BLaER1 (cell line): Measurements from ENCODE around the gene TAPT1.

Source experiments
- H3K27ac ChIP-seq: shearing (Covaris generic); formaldehyde crosslinking; 2 replicates; pipeline ENCODE4 v1.8.1; 2022
- H3K27me3 ChIP-seq: shearing (Covaris generic); formaldehyde crosslinking; 2 replicates; pipeline ENCODE4 v1.8.1; 2022
- H3K36me3 ChIP-seq: shearing (Covaris generic); formaldehyde crosslinking; 2 replicates; pipeline ENCODE4 v1.8.1; 2022
- H3K4me1 ChIP-seq: shearing (Covaris generic); formaldehyde crosslinking; 2 replicates; pipeline ENCODE4 v1.8.1; 2022
- H3K4me2 ChIP-seq: shearing (Covaris generic); formaldehyde crosslinking; 2 replicates; pipeline ENCODE4 v1.8.1; 2022
- H3K4me3 ChIP-seq: shearing (Covaris generic); formaldehyde crosslinking; 2 replicates; pipeline ENCODE4 v1.8.1; 2022
- H3K9ac ChIP-seq: shearing (Covaris generic); formaldehyde crosslinking; 2 replicates; pipeline ENCODE4 v1.8.1; 2022
- H3K9me3 ChIP-seq: shearing (Covaris generic); formaldehyde crosslinking; 2 replicates; pipeline ENCODE4 v1.8.1; 2022
- H4K20me1 ChIP-seq: shearing (Covaris generic); formaldehyde crosslinking; 2 replicates; pipeline ENCODE4 v1.8.1; 2022
- Cebpa-rat ChIP-seq: shearing (Covaris generic); IDR thresholded peaks from 2 replicates; pipeline ENCODE4 v1.8.1; 2022

Gene TAPT1

DNA sequence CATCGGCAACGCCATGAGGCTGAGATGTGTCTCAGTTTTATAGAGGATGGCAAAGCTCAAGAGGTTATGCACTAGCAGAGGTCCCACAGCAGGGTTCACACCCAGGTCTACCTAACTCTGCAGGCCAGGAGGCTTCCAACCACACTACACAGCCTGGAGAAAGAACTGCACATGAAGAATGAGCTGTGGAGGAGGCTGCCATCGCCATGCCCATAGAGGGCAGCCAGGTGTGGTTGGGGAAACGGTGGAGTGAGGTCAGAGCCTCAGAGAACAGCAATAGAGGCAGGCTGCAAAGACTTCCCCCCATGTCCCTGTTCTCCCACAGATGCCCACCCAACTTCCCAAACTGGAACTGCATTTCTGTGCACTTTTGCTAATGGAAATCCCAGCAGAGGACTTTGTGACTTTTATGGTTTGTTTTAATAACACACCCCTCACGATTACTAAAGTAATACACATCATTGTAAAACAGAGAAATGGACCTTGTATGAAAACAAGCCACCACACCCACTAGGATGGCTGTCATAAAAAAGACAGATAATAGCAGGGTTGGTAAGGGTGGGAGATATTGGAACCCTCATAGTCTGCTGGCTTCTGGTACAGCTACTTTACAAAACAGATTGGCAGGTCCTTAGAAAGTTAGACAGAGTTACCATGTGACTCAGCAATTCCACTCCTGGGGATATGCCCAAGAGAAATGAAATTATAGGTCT is 83.5 kb downstream of the TAPT1 start:
- H3K27ac ChIP-seq, result no peak overlapping the region
- H3K4me3 ChIP-seq, result no peak overlapping the region
- no peaks in the 10 kb centered on the region for H3K27me3 ChIP-seq
- no peaks in the 10 kb centered on the region for H3K36me3 ChIP-seq
- no peaks in the 10 kb centered on the region for H3K4me1 ChIP-seq
- peaks cover 52% of the 10 kb centered on the region for H3K9me3 ChIP-seq
- no peak overlapping the region for H3K9ac ChIP-seq
- no peak for TF ChIP-seq Cebpa-rat
- H4K20me1 ChIP-seq, result no peaks in the 10 kb centered on the region
- H3K4me2 ChIP-seq, result no peak overlapping the region

DNA sequence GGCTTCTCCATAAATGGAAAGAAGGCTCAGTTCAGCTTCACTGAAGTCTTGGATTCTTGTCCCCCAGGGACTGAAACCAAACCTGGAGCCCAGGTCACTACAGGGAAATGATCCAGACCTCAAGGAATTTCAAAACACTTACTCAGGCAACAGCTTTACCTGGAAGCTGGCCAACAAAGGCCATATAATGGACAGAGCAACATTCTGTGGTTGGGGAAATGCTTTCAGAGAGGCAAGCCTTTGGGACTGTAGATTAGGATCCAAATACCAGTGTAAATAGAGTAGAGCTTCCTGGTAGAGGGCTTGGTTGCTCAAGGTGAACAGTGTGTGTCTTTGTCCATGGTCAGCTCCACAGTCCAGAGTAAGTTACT is 85.4 kb downstream of the TAPT1 start:
- Histone ChIP-seq H3K4me1 (no peaks in the 10 kb centered on the region), H3K27me3 (no peaks in the 10 kb centered on the region), H3K9me3 (peaks cover 45% of the 10 kb centered on the region), H3K4me2 (no peak overlapping the region), H3K27ac (no peak overlapping the region), H3K36me3 (no peaks in the 10 kb centered on the region), H4K20me1 (no peaks in the 10 kb centered on the region), H3K4me3 (no peak overlapping the region), H3K9ac (no peak overlapping the region)
- TF ChIP-seq Cebpa-rat, result no peak

DNA sequence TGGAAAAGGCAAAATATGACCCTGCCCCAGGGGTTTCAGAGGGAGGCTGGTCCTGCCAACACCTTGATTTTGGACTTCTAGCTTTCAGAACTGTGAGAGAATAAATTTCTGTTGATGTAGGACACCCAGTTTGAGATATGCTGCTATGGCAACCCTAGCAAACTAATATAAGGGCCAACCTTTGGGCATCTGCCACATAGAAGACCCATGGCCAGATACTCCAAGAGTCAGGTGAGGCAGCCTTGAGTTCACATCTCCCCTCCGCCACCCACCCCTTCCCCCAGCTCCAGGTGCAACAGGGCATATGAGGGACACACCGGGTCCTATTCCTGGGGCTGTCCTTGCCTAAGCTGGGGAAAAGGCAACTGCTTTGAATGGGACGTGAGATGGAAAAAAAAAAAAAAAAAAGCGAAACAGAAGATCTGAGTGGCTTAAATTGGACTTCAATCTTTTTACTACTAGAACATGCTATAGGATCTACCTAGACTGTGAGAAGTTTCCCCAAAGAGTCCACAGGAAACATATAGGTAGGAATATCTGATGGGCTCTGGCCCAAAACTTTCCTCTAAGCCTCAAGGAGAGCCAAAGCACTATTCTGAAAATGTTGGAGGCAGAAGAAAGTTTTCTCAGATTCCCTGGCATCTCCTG is 85.9 kb downstream of the TAPT1 start:
- Histone ChIP-seq H3K27ac (no peak overlapping the region), H3K4me3 (no peak overlapping the region), H3K36me3 (no peaks in the 10 kb centered on the region), H4K20me1 (no peaks in the 10 kb centered on the region), H3K9ac (no peak overlapping the region), H3K9me3 (peaks cover 45% of the 10 kb centered on the region), H3K27me3 (no peaks in the 10 kb centered on the region), H3K4me1 (no peaks in the 10 kb centered on the region), H3K4me2 (no peak overlapping the region)
- no peak for TF ChIP-seq Cebpa-rat

DNA sequence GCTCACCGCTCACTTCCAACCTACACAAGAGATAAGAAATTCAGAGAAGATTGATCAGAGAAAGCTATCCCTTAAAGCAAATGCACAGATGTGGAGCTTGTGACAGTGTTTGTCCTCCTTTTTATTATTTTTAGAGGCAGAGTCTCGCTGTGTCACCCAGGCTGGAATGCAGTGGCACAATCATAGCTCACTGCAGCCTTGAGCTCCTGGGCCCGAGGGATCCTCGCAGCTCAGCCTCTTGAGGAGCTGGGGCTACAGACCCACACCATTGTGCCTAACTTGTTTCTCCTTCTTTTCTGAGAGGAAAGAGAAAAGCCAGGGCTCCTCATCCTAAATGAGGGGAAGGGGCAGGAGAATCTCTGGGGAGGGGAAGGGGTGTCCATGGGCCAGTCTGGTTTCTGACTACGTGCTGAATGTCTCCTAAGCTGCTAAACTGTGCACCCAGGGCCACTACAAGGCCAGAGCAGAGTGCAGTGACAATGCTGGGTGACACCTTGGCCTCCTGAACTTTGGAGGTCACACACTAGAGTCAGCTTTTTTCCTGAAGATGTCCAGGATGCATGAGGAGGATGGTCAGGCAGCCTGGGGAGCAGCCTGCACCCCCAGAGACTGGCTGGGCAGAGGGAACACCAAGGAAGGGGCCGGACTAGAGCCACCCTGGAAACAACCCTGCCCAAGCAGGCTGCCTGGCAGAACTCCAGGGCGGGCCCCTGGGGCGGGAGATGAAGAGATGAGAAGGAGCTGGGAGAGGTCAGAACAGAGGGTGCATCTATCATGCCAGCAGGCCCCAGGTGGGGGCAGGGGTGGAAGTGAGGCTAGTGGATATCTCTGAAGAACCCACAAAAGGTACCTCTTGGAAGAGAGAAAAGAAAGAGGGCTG is 87.0 kb downstream of the TAPT1 start:
- Histone ChIP-seq H3K36me3 (no peaks in the 10 kb centered on the region), H3K4me3 (no peak overlapping the region), H3K9me3 (peaks cover 37% of the 10 kb centered on the region), H3K4me2 (no peak overlapping the region), H3K4me1 (no peaks in the 10 kb centered on the region), H3K27me3 (no peaks in the 10 kb centered on the region), H4K20me1 (no peaks in the 10 kb centered on the region), H3K27ac (no peak overlapping the region), H3K9ac (no peak overlapping the region)
- no peak for TF ChIP-seq Cebpa-rat

DNA sequence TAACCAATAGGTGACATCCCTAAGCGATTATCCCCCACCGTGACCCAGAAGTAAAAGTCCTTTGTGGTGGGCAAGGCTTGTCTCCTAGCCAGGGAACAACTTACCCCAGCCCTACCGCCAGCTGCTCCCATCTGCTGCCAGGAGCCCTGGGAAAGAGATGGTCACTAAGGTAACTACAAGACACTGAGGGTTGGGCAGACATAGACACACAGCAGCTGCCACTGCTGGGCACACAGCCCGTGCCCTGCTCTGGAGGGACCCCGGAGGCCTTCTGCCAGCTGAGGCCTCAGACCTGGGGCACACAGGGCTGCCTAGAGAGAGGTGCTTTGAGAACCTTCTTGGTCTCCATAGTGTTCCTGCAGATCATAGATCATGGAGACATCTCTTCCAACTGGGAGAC is 89.4 kb downstream of the TAPT1 start:
- H3K4me2 ChIP-seq, result no peak overlapping the region
- H3K27ac ChIP-seq, result no peak overlapping the region
- no peaks in the 10 kb centered on the region for H3K4me1 ChIP-seq
- no peaks in the 10 kb centered on the region for H3K36me3 ChIP-seq
- TF ChIP-seq Cebpa-rat, result no peak
- H3K4me3 ChIP-seq, result no peak overlapping the region
- no peaks in the 10 kb centered on the region for H3K27me3 ChIP-seq
- H3K9me3 ChIP-seq, result peaks cover 21% of the 10 kb centered on the region
- H4K20me1 ChIP-seq, result no peaks in the 10 kb centered on the region
- H3K9ac ChIP-seq, result no peak overlapping the region

DNA sequence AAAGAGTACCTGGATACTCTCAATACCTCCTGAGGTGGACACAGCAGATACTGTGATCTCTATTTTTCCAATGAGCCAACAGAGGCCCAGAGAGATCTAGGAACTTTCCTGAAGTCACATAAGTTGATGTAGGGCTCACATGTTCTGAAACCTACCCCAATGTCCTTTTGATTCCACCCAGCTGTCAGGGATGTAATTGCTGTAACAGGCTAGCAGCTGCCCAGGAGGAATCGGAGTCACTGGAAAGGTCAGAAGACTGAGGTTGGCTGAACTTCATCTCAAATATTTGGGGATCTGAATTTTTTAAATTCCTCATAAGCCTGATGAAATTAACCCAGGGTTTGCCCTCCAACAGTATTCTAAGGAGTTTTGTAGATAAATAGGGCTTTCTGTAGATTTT is 90.0 kb downstream of the TAPT1 start:
- TF ChIP-seq Cebpa-rat, result no peak
- no peaks in the 10 kb centered on the region for H3K36me3 ChIP-seq
- H3K27me3 ChIP-seq, result no peaks in the 10 kb centered on the region
- H3K4me3 ChIP-seq, result no peak overlapping the region
- H3K4me1 ChIP-seq, result no peaks in the 10 kb centered on the region
- peaks cover 16% of the 10 kb centered on the region for H3K9me3 ChIP-seq
- no peak overlapping the region for H3K9ac ChIP-seq
- no peak overlapping the region for H3K4me2 ChIP-seq
- H3K27ac ChIP-seq, result no peak overlapping the region
- no peaks in the 10 kb centered on the region for H4K20me1 ChIP-seq

DNA sequence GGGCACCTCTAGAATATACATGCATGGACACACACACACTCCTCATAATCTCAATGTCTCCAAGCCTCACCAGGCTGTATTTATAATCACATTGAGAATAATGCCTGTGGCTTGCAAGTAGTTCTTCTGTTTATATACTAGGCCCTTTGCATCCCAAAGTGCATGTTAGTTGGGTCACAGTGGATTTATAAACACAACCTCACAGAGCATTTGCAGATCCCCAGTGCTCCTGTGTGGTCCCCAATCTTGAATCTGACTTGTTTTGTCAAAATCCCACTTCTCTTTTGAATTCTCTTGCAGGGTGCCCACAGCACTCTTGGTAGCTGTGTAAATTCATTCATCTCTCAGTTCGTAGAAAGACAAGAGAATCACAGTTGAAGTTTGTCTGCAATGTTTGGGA is 92.9 kb downstream of the TAPT1 start:
- Histone ChIP-seq H3K9me3 (peaks cover 12% of the 10 kb centered on the region), H3K9ac (no peak overlapping the region), H3K4me3 (no peak overlapping the region), H3K4me1 (no peaks in the 10 kb centered on the region), H3K27ac (no peak overlapping the region), H3K4me2 (no peak overlapping the region), H3K27me3 (no peaks in the 10 kb centered on the region), H3K36me3 (no peaks in the 10 kb centered on the region), H4K20me1 (no peaks in the 10 kb centered on the region)
- no peak for TF ChIP-seq Cebpa-rat

DNA sequence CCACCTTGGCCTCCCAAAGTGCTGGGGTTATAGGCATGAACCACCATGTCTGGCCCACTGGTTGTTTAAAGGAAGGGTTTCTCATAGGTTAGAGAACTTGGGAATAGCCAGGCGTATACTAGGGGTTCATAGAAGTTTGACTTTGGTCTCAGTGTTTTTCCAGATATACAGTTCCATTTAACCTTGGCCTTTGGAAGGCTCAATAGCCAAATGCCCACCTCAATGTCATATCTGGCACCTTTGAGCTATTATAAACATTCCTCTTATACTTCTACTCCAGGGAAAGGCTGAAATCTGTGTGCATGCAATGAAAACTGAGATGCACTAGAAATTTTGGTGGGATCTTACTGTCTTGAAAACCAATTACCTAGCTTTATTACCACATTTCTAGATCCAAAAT is 95.0 kb downstream of the TAPT1 start:
- Histone ChIP-seq H3K9me3 (peaks cover 12% of the 10 kb centered on the region), H4K20me1 (no peaks in the 10 kb centered on the region), H3K4me1 (peaks cover 7% of the 10 kb centered on the region), H3K27ac (no peak overlapping the region), H3K27me3 (no peaks in the 10 kb centered on the region), H3K4me3 (no peak overlapping the region), H3K36me3 (no peaks in the 10 kb centered on the region), H3K9ac (no peak overlapping the region), H3K4me2 (no peak overlapping the region)
- no peak for TF ChIP-seq Cebpa-rat

DNA sequence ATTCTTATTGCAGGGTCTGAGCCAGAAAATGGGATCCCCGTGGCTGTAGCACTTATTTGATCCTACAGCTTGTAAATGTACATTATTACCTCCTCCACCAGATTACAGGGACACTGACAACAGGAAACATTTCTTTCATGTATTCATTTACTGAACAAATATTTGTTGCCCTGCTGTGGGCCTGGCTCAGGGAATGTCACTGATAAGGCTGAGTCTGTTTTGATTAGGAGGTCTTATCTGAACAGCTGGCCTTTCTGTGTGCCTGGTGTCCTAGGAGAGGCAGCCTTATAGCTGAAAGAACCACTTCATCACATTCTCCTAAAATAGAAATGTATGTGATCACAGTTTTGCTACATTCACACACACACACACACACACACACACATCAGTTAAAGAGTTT is 96.9 kb downstream of the TAPT1 start:
- H3K4me3 ChIP-seq, result no peak overlapping the region
- H3K4me2 ChIP-seq, result no peak overlapping the region
- no peak overlapping the region for H3K27ac ChIP-seq
- no peaks in the 10 kb centered on the region for H3K9me3 ChIP-seq
- TF ChIP-seq Cebpa-rat, result no peak
- peaks cover 26% of the 10 kb centered on the region for H3K4me1 ChIP-seq
- H3K27me3 ChIP-seq, result no peaks in the 10 kb centered on the region
- H3K9ac ChIP-seq, result no peak overlapping the region
- H3K36me3 ChIP-seq, result no peaks in the 10 kb centered on the region
- H4K20me1 ChIP-seq, result no peaks in the 10 kb centered on the region

DNA sequence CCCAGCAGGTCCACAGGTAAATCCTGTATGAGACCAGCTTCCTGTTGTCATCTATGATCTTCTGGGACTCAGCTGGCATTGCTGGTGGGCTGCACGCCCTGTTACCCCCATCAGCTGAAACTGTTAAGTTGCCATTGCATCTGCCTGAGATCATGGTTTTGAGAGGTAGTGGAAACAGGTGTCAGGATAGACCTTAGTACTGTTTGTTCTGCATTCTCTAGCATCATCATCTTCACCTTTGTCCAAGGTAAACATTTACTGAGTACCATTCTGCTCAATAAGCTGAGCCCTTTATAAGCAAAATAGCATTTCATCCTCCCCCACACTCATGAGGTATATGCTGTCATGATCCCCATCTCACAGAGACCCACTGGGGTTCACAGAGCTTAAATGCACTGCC is 99.6 kb downstream of the TAPT1 start:
- no peak overlapping the region for H3K4me3 ChIP-seq
- no peaks in the 10 kb centered on the region for H3K9me3 ChIP-seq
- H3K4me1 ChIP-seq, result peaks cover 53% of the 10 kb centered on the region
- no peaks in the 10 kb centered on the region for H3K36me3 ChIP-seq
- no peak overlapping the region for H3K27ac ChIP-seq
- H3K9ac ChIP-seq, result no peak overlapping the region
- TF ChIP-seq Cebpa-rat, result no peak
- H4K20me1 ChIP-seq, result no peaks in the 10 kb centered on the region
- H3K4me2 ChIP-seq, result peak overlapping the region; percentile 82
- H3K27me3 ChIP-seq, result no peaks in the 10 kb centered on the region
